Spleen (tissue), 7 donors: ENCODE measurements around the gene NLGN4X.

Source experiments
- CTCF ChIP-seq, 11 experiments: fragments of 200-600 bp in 7 of 11; fragments of 450-650 bp in 4 of 11; sonication (generic) in 4 of 11; IDR thresholded peaks in 8 of 11; conservative IDR thresholded peaks in 3 of 11; 1 replicate in 7 of 11; 2 replicates in 4 of 11; pipeline versions ENCODE4 v1.4.0 to v1.8.0; 2016 to 2021; ENCODE audit warnings: antibody characterized with exemption in 11 of 11, inconsistent platforms in 4 of 11, mild to moderate bottlenecking in 1 of 11
- POLR2A ChIP-seq, 3 donors: fragments of 450-650 bp; IDR thresholded peaks; one replicate each; pipeline ENCODE4 v1.5.1; 2017; ENCODE audit warnings: antibody characterized with exemption in 3 of 3, mild to moderate bottlenecking in 1 of 3
- POLR2AphosphoS5 ChIP-seq, 3 donors: sonication (generic); formaldehyde crosslinking; IDR thresholded peaks; one replicate each; pipeline ENCODE4 v1.5.1; 2017; ENCODE audit warnings: antibody characterized with exemption in 3 of 3
- donor health status: DM: no; HTN: no; CAD: no; lungs with moderate emphysema.
- donor health status: DM: no; HTN: no; CAD: no.
- donor health status: DM: no; HTN: no; CAD: no.

GRCh38 chrX:5998901-5999300 lies 229.8 kb downstream of the NLGN4X start:
- TF ChIP-seq CTCF (IDR thresholded peaks at IDR 0.05 in 8 of 11, conservative IDR thresholded peaks at IDR 0.05 in 3 of 11) (no peak), POLR2A (IDR thresholded peaks at IDR 0.05) (no peak), POLR2AphosphoS5 (IDR thresholded peaks at IDR 0.05) (no peak)
